GM12891 (cell line): ENCODE measurements around the gene LRMDA.

Experiments used
- POLR2A ChIP-seq: IDR thresholded peaks from 2 replicates; pipeline ENCODE4 v1.6.1; 2011; ENCODE audit warnings: low read depth, low read length, control low read depth
- POLR2AphosphoS5 ChIP-seq: IDR thresholded peaks from 2 replicates; pipeline ENCODE4 v1.6.1; 2011; ENCODE audit warnings: low read depth, low read length, control low read depth
- POU2F2 ChIP-seq: IDR thresholded peaks from 2 replicates; pipeline ENCODE4 v1.6.1; 2011; ENCODE audit warnings: low read depth, mild to moderate bottlenecking, control low read depth, low read length, moderate library complexity
- TAF1 ChIP-seq: IDR thresholded peaks from 2 replicates; pipeline ENCODE4 v1.6.1; 2011; ENCODE audit warnings: low read depth, low read length, control low read depth

DNA sequence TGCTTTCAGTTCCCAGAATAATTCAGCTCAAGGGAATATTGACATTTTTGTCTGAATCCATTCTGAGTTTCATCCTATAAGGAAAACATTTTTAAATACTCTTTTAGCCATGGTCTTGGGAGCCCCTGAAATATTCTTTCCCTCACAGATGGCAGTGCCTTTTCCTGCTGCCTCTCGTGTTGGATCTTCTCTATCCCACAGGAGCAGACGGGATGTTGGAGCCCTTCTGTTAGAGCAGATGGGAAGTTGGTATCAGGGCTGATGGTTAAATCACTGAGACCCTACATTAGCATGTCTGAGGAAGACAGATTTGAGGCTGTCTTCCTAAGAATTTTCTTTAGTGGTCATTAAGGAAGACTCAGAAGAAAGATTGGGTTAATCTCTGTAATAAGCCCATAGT lies 737.8 kb downstream of the LRMDA start:
- TF ChIP-seq POLR2A: no peak
- TF ChIP-seq POU2F2: no peak
- TF ChIP-seq POLR2AphosphoS5: no peak
- no peak for TF ChIP-seq TAF1
